HEK293 (cell line): Measurements from ENCODE around the gene NHLH1.
A peak's percentile ranks its signal among the peaks of the same experiment; 100 is the strongest.

Experiments
- GLIS2 ChIP-seq: fragments of 450-650 bp; formaldehyde crosslinking; IDR thresholded peaks from 2 replicates; pipeline ENCODE4 v1.5.1; 2016; ENCODE audit warnings: missing biosample characterization, missing genetic modification characterization
- KLF7 ChIP-seq: fragments of 450-650 bp; formaldehyde crosslinking; IDR thresholded peaks from 2 replicates; pipeline ENCODE4 v1.5.1; 2016; ENCODE audit warnings: missing biosample characterization, missing genetic modification characterization, borderline replicate concordance
- KLF9 ChIP-seq: fragments of 450-650 bp; formaldehyde crosslinking; IDR thresholded peaks from 2 replicates; pipeline ENCODE4 v1.5.1; 2016; ENCODE audit warnings: missing biosample characterization, missing genetic modification characterization, low read depth
- MYNN ChIP-seq: fragments of 450-650 bp; formaldehyde crosslinking; IDR thresholded peaks from 2 replicates; pipeline ENCODE4 v1.5.1; 2016; ENCODE audit warnings: missing biosample characterization, missing genetic modification characterization, borderline replicate concordance
- PBX3 ChIP-seq: sonication (generic); formaldehyde crosslinking; IDR thresholded peaks from 2 replicates; pipeline ENCODE4 v1.8.1; 2022; ENCODE audit warnings: mild to moderate bottlenecking, moderate library complexity, missing genetic modification reagents
- REPIN1 ChIP-seq: fragments of 450-650 bp; formaldehyde crosslinking; IDR thresholded peaks from 2 replicates; pipeline ENCODE4 v1.5.1; 2017; ENCODE audit warnings: missing biosample characterization, missing genetic modification characterization, low read depth
- SCRT1 ChIP-seq: fragments of 450-650 bp; formaldehyde crosslinking; IDR thresholded peaks from 2 replicates; pipeline ENCODE4 v1.5.1; 2016; ENCODE audit warnings: missing biosample characterization, missing genetic modification characterization, borderline replicate concordance
- SP3 ChIP-seq: fragments of 450-650 bp; formaldehyde crosslinking; IDR thresholded peaks from 2 replicates; pipeline ENCODE4 v1.5.1; 2016; ENCODE audit warnings: missing biosample characterization, missing genetic modification characterization
- TRIM28 ChIP-seq: IDR thresholded peaks from 2 replicates; pipeline ENCODE4 v1.6.1; 2011; ENCODE audit warnings: low read length, control low read depth, borderline replicate concordance
- WT1 ChIP-seq: fragments of 450-650 bp; formaldehyde crosslinking; IDR thresholded peaks from 2 replicates; pipeline ENCODE4 v1.5.1; 2016; ENCODE audit warnings: missing biosample characterization, missing genetic modification characterization
- ZFP69B ChIP-seq: fragments of 450-650 bp; formaldehyde crosslinking; IDR thresholded peaks from 2 replicates; pipeline ENCODE4 v1.5.1; 2016; ENCODE audit warnings: missing biosample characterization, missing genetic modification characterization
- ZNF155 ChIP-seq: fragments of 450-650 bp; formaldehyde crosslinking; IDR thresholded peaks from 2 replicates; pipeline ENCODE4 v1.5.1; 2016; ENCODE audit warnings: missing biosample characterization, missing genetic modification characterization
- ZNF26 ChIP-seq: fragments of 450-650 bp; formaldehyde crosslinking; IDR thresholded peaks from 2 replicates; pipeline ENCODE4 v1.5.1; 2016; ENCODE audit warnings: missing biosample characterization, missing genetic modification characterization
- ZNF292 ChIP-seq: fragments of 450-650 bp; formaldehyde crosslinking; IDR thresholded peaks from 2 replicates; pipeline ENCODE4 v1.5.1; 2016; ENCODE audit warnings: low read depth, missing biosample characterization, missing genetic modification characterization, borderline replicate concordance
- ZNF335 ChIP-seq: fragments of 450-650 bp; formaldehyde crosslinking; conservative IDR thresholded peaks from 2 replicates; pipeline ENCODE4 v1.5.1; 2016; ENCODE audit warnings: missing biosample characterization, missing genetic modification characterization
- ZNF510 ChIP-seq: fragments of 450-650 bp; formaldehyde crosslinking; IDR thresholded peaks from 2 replicates; pipeline ENCODE4 v1.5.1; 2018; ENCODE audit warnings: mild to moderate bottlenecking, missing genetic modification characterization, missing biosample characterization; ENCODE audit not compliant: insufficient replicate concordance
- ZNF518A ChIP-seq: fragments of 450-650 bp; formaldehyde crosslinking; conservative IDR thresholded peaks from 2 replicates; pipeline ENCODE4 v1.5.1; 2016; ENCODE audit warnings: low read depth, missing biosample characterization, missing genetic modification characterization
- ZNF521 ChIP-seq: fragments of 450-650 bp; formaldehyde crosslinking; IDR thresholded peaks from 2 replicates; pipeline ENCODE4 v1.5.1; 2017; ENCODE audit warnings: missing biosample characterization, mild to moderate bottlenecking, missing genetic modification characterization
- ZNF561 ChIP-seq: fragments of 450-650 bp; IDR thresholded peaks from 2 replicates; pipeline ENCODE4 v1.5.1; 2018; ENCODE audit warnings: missing biosample characterization, missing genetic modification characterization, borderline replicate concordance
- ZNF777 ChIP-seq: fragments of 450-650 bp; formaldehyde crosslinking; IDR thresholded peaks from 2 replicates; pipeline ENCODE4 v1.5.1; 2017; ENCODE audit warnings: missing biosample characterization, missing genetic modification characterization, borderline replicate concordance
- ZNF837 ChIP-seq: fragments of 450-650 bp; formaldehyde crosslinking; IDR thresholded peaks from 2 replicates; pipeline ENCODE4 v1.5.1; 2016; ENCODE audit warnings: missing biosample characterization, missing genetic modification characterization
- TF ChIP-seq, protein P1 (sequence below): fragments of 450-650 bp; formaldehyde crosslinking; IDR thresholded peaks from 2 replicates; pipeline ENCODE4 v1.5.1; 2016; ENCODE audit warnings: missing biosample characterization, missing genetic modification characterization
- TF ChIP-seq, protein P2 (sequence below): fragments of 450-650 bp; formaldehyde crosslinking; IDR thresholded peaks from 2 replicates; pipeline ENCODE4 v1.5.1; 2016; ENCODE audit warnings: missing biosample characterization, missing genetic modification characterization
- TF ChIP-seq, protein P3 (sequence below): fragments of 450-650 bp; formaldehyde crosslinking; IDR thresholded peaks from 2 replicates; pipeline ENCODE4 v1.5.1; 2016; ENCODE audit warnings: missing biosample characterization, missing genetic modification characterization, borderline replicate concordance

The NHLH1 gene

DNA sequence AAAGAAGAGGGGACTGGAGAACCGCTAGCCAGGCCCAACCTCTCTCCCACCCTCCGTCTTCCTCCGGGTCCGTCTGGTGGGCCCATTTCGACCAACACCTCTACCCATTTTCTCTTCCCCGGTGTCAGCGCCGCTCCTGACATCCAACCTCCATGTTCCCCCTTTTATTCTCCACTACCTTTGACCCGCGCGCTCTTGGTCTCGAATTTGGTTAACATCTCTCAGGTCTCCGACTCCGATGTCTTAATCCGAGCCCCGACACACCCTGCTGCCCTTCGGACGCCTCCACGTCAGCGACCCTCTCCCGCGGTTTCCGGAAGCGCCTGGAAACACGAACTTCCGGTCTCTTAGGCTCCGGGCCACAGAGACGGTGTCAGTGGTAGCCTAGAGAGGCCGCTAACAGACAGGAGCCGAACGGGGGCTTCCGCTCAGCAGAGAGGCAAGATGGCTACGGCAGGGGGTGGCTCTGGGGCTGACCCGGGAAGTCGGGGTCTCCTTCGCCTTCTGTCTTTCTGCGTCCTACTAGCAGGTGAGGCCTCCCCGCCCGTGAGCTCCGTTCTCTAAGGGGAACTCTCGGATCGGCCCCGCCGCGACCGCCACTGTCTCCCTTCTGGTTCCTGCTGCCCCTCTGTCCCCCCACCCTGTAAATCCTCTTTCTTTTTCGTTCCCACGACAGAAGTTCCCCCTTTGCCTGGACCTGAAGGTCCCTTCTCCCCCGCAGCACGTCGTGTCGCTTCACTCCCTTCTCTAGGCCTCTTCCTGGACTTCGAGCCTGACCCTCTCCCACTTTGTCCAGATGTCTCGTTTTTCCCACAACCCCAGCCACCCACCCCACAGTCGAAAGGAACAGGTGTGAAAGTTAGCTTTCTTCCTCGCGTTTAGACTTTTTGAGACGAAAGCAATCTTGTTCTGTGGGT is 23.7 kb upstream of the NHLH1 start, which contains the start of the genes COPA and NCSTN (continued):
- TF ChIP-seq GLIS2 (peak; percentile 89), ZNF335 (peak; percentile 88), SP3 (tag by site-specific recombination) (peak; percentile 51), ZNF26 (no peak), REPIN1 (tag by site-specific recombination) (peak; percentile 84; the same call in 1 of the 2 replicates), ZNF518A (tag by site-specific recombination) (peak; percentile 79), KLF7 (no peak), WT1 (tag by site-specific recombination) (no peak), TRIM28 (peak; percentile 61; the same call in 1 of the 2 replicates), ZNF155 (tag by site-specific recombination) (no peak), ZNF837 (tag by site-specific recombination) (no peak), ZNF777 (tag by site-specific recombination) (peak; percentile 20; the same call in 1 of the 2 replicates), MYNN (tag by site-specific recombination) (no peak), SCRT1 (tag by site-specific recombination) (peak; percentile 65; the same call in 1 of the 2 replicates), ZNF561 (tag by site-specific recombination) (no peak; the same call in 1 of the 2 replicates), ZFP69B (peak; percentile 97), ZNF510 (tag by site-specific recombination) (no peak), PBX3 (no peak), ZNF521 (tag by site-specific recombination) (no peak), KLF9 (tag by site-specific recombination) (peak; percentile 47; the same call in 1 of the 2 replicates), ZNF292 (tag by site-specific recombination) (no peak)
- TF ChIP-seq, protein P1, sequence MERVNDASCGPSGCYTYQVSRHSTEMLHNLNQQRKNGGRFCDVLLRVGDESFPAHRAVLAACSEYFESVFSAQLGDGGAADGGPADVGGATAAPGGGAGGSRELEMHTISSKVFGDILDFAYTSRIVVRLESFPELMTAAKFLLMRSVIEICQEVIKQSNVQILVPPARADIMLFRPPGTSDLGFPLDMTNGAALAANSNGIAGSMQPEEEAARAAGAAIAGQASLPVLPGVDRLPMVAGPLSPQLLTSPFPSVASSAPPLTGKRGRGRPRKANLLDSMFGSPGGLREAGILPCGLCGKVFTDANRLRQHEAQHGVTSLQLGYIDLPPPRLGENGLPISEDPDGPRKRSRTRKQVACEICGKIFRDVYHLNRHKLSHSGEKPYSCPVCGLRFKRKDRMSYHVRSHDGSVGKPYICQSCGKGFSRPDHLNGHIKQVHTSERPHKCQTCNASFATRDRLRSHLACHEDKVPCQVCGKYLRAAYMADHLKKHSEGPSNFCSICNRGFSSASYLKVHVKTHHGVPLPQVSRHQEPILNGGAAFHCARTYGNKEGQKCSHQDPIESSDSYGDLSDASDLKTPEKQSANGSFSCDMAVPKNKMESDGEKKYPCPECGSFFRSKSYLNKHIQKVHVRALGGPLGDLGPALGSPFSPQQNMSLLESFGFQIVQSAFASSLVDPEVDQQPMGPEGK (tag by site-specific recombination), result peak; percentile 96
- TF ChIP-seq, protein P2, sequence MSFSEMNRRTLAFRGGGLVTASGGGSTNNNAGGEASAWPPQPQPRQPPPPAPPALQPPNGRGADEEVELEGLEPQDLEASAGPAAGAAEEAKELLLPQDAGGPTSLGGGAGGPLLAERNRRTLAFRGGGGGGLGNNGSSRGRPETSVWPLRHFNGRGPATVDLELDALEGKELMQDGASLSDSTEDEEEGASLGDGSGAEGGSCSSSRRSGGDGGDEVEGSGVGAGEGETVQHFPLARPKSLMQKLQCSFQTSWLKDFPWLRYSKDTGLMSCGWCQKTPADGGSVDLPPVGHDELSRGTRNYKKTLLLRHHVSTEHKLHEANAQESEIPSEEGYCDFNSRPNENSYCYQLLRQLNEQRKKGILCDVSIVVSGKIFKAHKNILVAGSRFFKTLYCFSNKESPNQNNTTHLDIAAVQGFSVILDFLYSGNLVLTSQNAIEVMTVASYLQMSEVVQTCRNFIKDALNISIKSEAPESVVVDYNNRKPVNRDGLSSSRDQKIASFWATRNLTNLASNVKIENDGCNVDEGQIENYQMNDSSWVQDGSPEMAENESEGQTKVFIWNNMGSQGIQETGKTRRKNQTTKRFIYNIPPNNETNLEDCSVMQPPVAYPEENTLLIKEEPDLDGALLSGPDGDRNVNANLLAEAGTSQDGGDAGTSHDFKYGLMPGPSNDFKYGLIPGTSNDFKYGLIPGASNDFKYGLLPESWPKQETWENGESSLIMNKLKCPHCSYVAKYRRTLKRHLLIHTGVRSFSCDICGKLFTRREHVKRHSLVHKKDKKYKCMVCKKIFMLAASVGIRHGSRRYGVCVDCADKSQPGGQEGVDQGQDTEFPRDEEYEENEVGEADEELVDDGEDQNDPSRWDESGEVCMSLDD (tag by site-specific recombination), result peak; percentile 93
- TF ChIP-seq, protein P3, sequence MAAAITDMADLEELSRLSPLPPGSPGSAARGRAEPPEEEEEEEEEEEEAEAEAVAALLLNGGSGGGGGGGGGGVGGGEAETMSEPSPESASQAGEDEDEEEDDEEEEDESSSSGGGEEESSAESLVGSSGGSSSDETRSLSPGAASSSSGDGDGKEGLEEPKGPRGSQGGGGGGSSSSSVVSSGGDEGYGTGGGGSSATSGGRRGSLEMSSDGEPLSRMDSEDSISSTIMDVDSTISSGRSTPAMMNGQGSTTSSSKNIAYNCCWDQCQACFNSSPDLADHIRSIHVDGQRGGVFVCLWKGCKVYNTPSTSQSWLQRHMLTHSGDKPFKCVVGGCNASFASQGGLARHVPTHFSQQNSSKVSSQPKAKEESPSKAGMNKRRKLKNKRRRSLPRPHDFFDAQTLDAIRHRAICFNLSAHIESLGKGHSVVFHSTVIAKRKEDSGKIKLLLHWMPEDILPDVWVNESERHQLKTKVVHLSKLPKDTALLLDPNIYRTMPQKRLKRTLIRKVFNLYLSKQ (tag by site-specific recombination), result no peak
